Activated CD8-positive, alpha-beta memory T cell treated with anti-CD3 and anti-CD28 coated beads, Interleukin-2, amount 50 U/mL, for 4 hours (primary cell): ENCODE measurements around the gene LMF1.

Experiments
- DNase-seq: peaks from one replicate; pipeline ENCODE4 v3.0.0-alpha.2; 2020

LMF1 gene

DNA sequence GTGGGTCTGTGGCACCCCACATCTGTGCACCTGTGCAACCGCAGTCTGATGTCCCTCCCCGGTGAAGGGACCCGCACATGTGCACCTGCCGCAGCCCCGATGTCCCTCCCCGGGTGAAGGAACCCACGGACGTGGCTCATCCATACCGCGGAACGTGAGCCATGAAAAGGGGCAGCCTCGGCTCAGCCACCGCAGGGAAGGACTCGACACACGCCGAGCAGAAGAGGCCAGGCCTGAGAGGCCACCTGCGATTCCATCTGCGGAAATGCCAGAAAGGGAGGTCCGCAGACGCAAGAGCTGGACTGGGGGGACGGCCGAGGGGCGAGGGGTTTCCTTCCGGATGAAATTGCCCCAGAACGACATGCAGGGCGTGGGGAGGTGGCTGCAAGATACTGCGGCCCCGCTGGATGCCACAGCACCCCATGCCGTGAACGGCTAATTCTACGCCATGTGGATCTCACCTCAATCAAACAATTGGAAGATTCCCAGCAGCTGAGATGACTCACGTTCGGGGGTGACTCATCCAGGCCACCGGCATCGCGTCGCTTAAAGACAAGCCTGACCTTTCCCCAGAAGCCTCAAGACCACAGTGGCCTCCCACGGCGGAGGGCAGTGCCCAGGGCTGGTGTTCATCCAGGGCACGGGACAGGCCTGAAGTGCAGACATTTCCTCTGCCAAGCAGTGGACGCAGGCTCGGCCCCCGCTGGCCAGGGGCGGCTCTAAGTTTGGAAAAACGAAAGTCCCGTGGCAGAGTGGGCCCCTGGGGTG is 31.8 kb upstream of the LMF1 start:
- peak; percentile 86 for DNase-seq

DNA sequence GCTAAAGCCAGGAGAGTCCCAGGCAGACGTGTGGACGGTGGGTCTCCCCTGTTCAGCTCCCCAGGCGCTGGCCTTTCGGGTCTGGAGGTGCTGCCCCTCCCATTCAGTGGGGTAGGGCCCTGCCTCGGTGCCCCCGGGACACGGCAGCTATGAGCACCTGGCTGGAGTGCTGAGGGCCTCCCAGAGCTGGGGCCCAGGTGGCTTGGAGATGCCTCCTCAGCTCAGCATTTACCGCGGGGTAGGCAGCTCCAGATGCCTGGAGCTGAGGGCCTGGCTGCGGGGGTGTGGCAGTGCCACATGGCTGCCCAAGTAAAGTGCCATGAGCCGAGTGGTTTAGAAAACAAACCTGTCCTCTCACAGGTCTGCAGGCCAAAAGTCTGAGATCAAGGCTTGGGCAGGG is 30.3 kb upstream of the LMF1 start:
- DNase-seq: no peak

DNA sequence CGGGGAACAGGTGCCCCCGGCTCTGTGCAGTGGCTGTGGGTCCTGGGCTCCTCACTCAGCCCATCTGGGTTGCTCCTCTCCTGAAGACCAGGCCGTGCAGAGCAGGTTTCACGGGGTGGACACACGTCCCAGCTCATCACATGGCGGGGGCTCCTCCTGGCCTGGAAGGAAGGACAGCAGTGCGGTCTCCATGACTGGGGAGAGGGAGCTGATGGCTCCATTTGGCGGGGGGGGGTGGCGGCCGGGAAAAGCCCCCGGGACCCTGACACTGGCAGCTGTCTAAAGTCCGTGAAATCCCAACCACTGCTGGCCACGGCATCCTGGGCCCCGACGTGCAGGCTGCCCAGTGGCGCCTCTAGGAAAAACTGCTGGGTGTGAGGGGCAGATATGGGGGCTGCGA is 29.8 kb upstream of the LMF1 start:
- no peak for DNase-seq

DNA sequence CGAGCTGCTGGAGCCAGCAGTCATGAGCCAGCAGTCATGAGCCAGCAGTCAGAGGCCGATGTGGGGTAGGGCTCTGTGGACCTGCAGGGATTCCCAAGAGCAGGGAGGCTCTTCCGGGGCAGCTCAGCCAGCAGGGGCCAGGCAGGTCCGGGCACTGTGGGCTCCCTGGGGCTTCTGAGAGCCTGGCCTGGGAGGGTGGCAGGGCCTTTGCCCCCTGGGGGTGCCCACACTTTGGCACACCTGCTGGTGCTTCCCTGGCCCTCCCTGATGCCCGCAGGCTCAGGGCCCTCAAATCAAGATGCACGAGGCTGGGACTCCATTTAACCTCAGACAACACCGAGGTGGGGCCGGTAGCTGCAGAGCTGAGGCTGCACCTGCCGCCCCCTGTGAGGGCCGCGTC is 28.9 kb upstream of the LMF1 start:
- no peak for DNase-seq

DNA sequence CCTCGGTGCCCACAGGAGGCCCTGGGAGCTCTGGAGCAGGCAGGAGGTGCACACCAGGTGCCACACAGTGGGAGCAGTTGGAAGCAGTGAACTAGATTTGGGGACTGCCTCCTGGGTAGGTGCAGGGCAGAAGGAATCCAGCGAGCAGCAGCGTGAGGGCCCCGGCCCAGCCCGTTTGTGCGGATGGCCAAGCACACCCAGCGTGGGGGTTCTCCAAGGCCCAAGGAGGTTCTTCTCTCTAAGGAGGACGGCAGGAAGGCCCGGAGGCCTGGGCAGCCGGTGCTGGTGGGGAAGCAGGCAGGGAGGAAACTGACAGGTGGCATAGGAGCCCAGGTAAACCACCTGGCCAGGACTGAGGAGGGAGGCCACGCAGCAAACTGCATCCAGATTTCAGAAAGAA is 27.8 kb upstream of the LMF1 start:
- no peak for DNase-seq

DNA sequence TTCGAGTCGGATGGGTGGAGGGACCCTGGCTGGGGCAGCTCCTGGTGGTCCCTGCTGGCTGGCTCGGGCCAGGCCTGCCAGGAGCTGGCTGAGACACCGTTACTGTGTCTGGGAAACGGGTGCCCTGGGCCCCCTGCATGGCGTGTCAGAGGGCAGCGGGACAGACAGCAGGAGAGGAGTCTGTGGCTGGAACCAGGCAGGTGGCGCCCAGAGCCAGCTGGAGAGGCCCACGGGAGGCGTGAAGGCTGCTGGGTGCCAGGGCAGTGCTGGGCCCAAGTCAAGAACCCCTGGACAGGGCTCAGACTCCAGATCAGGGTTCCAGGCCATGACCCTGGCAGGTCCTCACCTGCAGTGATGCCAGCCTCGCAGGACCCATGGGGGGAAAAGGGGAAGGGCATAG is 27.4 kb upstream of the LMF1 start:
- no peak for DNase-seq

DNA sequence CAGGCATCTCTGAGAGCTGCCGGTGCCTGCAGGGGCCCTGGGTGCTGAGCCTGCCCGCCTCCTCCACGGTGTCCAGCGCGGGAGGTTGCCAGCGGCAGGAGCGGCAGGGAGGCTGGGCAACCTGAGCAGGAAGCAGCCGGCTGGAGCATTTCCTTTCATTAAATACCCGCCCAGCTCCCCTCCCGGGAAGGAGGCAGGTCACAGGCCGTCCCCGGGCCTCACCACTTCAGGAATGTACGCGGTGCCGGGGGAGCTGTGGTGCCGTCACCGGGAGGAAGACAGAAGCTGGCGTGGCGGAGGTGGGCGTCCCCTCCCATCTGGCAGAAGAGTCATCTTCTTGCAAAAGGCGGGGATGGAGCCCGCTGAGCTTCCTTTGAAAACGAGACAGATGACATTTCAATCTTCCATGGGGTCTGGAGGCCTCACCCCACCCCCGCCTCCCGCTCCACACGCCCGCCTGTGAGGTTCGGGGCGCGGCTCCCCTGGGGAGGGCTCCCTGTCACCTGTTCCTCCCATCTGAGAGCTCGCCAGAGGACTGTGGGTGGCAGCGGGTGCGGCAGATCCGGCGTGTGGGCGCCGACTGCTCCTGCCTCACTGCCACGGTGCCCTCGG is 26.8 kb upstream of the LMF1 start:
- DNase-seq: peak; percentile 81

DNA sequence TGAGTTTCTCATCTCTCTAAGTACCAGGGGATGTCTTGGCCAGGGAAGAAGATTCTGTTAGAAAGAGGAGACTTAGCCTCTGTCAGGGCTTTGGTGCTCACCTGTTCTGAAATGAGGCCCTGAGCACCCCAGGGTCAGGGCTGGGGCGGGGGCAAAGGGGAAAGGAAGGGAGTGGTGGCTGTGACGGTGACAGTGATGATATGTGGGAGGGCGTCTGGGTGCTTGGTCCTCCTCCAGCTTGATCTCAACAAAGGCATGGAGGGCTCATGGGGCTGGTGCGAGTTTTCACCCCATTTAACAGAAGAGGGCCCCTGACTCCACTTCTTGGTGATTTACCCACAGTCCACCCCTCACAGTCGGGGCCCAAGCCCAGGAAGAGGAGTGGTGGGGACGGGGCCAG is 25.9 kb upstream of the LMF1 start:
- DNase-seq: no peak

DNA sequence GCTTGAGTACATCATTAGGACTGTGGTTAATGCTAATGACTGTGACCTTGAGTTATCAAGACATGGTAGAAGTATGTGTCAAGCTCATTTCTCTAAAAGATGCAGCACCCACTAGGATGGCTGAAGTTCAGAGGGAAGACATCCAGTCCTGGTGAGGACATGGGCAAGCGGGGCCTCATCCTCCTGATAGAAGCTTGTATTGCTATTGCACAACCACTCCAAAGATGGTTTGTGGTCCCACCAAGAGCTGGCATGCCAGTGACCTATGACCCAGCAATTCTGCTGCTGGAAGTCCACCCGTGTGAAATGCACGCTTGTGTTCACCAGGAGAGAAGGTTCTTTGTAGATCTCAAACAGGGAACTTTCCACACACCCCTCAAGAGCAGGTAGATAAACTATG is 25.0 kb upstream of the LMF1 start:
- DNase-seq: no peak

DNA sequence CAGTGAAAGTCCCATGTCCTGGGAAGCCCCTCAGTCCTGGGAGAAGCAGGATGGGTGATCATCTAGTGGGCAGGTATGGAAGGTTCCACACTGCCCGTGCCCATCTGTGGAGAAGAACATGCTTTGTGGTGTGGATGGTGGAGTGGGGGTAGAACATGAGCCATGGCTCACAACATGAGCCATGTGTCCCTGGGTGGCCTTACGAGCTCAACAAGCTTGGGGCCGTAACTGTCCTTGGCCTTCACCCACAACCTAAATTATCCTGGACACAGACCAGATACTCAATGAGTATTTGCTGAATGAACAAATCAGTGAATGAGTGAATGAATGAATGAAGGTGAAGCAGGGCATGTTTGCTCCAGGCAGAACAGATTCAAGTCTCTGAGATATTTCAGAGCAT is 24.3 kb upstream of the LMF1 start:
- no peak for DNase-seq

DNA sequence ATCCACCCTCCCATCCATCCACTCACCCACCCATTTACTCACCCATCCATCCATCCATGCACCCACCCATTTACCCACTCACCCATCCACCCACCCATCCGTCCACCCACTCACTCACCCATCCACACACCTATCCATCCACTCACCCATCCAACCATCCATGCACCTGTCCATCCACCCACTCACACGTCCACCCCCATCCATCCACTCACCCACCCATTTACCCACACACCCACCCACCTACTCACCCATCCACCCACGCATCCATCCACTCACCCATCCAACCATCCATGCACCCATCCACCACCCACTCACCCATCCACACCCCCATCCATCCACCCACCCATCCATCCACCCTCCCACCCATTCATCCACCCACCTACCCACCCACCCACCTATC is 22.9 kb upstream of the LMF1 start:
- no peak for DNase-seq

DNA sequence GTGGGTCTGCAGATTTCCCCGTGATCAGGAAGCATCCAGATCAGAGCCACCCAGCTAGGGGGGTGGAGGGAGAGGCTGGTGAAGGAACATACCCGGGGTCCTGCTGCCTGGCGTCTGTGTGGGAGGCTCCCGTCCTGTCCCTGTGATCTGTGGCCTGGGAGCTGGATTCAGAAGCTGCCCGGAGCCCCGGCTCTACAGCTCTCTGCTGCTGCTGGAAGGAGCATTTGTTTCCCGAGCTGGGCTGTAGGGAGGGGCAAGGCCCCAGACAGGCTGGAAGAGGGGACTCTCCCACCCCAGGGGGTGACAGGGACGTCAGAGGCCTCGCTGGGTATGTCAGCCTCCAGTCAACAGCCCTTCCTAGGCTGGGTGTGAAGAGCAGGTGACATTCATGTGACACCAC is 21.0 kb upstream of the LMF1 start:
- no peak for DNase-seq

DNA sequence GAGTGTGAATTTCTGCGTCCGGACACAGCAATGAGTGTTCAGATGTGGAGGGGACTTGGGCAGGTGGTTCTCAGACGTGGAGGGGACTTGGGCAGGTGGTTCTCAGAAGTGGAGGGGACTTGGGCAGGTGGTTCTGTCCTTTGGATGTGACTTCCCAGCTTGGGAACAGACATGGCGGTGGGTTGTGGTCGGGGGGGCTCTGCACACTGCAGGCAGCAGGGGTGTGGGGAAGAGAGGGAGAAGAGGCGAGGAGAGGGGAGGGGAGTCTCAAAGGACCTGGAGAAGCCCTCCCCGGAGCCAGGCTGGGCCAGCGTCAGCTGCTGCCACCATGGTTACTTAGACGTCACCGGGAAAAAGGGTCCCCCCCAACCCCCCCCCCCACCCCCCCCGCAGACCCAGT is 20.6 kb upstream of the LMF1 start:
- no peak for DNase-seq

DNA sequence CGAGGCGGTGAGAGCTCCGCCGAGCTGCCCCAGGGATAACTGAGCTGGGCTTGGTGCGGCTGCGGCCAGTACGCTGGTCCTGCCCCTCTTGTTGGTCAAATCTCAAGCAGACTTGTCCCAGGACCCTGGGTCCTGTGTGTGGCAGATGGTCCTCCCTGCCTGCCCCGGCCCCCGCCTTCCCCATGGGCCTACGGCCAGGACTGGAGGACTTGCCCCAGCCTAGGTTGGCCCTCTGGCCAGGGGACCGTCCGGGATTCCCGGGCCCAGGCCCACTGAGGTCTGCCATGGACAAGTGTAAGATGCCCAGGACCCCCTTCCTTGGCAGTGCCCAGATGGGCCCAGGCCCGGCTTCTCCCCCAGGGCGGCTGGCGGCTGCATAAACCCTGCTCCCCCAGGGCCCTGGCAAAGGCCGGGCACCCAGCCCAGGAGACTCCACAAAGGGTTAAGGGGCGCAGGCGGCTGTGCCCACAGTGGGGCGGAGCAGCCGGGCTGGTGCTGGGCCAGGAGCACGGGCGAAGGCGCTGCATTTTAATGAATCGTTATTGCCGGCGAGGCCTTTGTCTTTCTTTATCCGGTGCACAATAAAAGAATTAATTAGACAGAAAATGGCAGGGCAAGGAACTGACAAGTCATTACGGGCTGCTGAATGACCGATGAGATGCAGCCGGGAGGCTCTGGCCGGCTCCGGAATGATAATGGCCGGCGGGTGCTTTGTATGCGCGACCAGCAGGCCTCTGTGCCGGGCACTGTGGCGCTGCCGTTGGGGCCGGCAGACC is 19.9 kb upstream of the LMF1 start:
- no peak for DNase-seq

DNA sequence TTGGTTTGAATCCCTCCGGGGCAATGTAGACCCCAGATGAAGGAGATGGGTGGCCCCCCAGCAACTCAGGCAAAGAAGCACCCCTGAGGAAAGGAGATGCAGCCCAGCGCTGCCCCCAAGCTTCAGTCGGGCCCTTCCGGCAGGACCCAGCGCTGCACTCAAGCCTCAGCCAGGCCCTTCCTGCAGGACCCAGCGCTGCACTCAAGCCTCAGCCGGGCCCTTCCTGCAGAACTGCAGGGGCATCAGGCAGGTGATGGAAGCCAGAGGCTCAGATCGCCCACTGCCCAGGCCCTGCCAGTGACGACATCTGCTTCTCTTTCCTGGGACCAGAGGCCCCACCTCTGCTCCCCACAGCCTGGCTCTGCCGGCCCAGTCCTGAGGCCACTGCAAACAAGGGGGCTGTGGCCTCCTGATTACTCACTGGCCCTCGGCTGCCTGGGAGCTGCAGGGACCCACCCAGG is 18.6 kb upstream of the LMF1 start:
- no peak for DNase-seq

DNA sequence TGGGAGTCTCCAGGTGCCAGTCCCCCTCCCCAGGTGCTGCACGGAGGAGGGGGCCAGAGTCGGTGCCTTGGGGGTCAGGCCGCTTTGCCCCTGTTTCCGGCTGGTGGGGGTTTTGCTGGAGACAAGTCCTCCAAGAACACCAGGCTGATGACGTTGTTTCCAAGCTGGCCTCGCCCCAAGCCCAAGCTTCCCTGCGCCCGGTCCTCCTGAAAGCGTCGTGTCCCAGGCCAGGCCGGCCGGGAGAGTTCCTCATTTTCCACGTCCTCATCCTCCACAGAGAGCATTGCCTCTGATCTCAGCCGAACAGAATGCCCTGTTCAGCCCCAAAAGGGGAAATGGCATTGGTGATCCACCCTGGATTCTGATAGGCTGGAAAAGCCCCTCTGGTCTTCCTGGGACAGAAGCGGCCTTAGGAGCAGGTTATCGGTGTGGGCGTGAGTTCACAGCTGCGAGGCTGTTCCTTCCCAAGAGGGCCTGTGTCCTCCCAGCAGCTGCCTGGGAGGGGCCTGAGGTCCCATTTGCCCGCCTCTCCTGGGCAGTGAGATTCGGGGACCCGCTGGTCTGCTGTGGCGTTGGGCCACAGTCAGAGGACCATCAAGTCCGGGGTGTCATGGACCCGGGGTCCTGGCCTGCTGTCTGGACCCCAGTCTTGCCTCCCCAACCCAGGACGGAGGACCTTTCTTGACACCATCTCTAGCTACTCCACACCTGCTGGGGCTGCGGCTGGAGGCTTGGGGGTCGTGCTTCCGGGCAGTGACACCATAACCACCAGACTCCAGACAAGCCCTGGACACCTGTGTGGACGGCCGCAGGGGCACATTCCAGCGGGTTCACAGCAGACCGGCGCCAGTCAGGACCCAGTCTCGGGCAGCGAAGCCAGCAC is 17.9 kb upstream of the LMF1 start:
- DNase-seq: no peak

DNA sequence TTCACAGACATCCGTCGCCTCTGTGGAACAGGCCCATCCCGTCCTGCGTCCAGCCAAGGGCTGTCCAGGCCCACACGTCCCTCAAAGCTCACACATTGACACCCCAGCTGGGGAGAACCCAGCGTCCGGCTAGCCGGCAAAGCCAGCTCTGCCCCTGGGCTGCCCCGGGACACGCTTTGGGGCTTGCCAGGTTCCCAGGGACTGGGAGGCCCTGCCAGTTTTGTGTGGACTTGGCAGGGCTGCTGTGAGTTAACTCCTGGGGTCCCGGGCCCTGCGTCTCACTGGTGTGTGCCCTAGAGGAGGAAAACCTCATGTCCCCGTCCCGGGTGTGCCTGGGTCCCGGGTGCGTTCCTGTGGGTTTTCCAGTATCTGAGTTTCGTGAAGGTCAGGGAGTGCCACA is 17.1 kb upstream of the LMF1 start:
- DNase-seq: no peak

DNA sequence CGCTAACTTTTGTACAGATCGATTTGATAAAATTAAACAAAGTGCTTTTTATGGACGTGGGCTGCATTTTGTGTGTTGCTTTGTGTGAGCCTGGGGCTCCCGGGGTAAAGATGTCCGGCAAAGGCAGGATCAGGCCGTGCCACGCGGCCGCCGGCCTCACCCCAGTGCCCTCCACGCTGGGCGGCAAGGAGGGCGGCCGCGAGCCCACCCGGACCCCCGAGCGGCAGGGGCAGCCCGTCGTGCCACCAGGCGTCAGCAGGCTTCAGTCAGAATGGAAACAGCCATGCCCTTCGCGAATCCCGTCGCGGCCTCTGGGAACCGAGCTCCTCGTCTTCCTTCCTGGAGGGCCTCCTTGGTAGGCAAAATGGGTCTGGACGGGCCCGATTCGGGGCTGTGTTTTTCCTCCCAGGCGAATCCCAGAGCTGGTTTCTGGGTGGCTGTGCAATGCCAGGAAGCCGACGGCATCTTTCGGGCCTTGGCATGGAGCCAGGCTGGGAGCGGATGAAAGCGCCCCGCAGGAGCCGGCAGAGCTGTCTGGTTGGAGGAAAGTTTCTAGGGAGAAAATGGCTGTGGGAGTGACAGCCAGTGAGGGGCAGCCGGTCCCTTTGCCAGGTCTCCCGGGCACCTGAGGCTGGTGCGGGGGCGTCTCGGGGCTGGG is 16.3 kb upstream of the LMF1 start:
- no peak for DNase-seq

DNA sequence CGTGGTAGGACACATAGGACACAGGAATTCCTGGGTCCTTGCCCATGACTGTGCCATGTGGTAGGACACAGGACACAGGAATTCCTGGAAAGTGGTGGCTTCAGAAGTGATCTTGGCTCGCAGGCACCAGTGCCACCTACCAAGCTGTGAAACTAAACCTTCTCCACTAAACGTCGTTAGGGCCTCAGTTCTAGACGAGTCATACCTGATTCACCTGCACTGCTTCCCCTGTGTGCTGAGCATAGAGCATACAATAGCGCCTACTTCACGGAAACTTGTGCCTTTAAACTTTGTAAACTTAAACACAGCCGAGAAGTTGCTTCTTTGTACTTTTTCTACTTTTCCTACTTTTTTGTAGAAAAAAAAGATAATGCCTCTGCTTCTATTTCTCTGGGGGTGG is 15.6 kb upstream of the LMF1 start:
- no peak for DNase-seq

DNA sequence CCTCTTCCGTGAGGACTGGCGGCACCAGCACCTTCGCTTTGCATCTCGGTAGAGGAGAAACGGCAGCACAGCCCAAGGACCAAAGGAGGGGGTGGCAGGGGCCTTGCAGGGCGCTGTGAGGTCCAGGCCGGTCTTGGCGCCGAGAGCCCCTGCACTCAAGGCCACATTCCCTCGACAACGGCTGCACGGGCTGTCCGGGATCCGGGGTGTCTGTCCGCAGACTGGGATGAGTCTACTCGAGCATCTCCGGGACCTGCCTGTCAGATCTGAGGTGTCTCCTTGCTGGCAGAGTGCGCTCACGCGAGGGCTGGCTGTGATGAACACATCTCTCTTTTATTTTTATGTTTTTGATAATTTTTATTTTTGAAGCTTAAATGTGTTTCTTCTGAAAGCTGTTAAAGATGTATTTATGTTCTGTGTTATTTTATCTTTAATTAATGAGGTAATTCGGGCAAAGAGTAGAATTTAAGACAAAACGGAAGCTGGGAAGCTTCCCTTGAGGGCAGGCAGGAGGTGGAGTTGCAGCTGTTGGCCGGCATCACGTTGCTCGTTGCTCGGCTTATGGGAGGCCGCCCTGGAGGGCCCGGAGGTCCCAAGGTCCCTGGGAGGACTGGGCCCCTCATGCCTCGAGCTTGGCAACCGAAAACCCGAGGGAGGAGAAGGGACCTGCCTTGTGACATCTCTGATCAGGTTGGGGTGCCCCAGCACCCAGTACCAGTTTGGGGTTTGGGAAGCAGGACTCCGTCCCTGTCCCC is 15.0 kb upstream of the LMF1 start:
- no peak for DNase-seq

DNA sequence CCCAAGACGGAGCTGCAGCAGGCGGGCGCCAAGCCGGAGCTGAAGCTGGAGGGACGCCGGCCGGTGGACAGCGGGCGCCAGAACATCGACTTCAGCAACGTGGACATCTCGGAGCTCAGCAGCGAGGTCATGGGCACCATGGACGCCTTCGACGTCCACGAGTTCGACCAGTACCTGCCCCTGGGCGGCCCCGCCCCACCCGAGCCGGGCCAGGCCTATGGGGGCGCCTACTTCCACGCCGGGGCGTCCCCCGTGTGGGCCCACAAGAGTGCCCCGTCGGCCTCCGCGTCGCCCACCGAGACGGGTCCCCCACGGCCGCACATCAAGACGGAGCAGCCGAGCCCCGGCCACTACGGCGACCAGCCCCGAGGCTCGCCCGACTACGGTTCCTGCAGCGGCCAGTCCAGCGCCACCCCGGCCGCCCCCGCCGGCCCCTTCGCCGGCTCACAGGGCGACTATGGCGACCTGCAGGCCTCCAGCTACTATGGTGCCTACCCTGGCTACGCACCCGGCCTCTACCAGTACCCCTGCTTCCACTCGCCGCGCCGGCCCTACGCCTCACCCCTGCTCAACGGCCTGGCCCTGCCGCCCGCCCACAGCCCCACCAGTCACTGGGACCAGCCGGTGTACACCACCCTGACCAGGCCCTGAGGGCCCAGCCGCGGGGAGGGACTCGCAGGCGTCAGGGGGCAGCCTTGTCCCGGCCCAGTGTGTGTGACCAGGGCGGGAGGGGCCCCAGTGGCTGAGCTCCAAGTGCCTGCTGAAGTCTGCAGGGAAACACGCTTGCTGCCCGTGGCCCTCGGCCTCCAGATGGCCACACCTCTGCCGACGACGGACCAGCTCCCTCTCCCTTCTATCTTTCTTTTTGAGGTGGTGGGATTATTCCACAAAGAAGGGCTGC is 14.2 kb upstream of the LMF1 start:
- DNase-seq: no peak
